NCI-H2171 (cell line): ENCODE data around the gene GALNT13.

Experiments used
- DNase-seq: peaks from one replicate; lab custom pipeline; 2025; lab: John Stamatoyannopoulos, UW

Gene GALNT13

GRCh38 chr2:154484338-154485099 lies 612.8 kb downstream of the GALNT13 start:
- no peak for DNase-seq

- no peak for DNase-seq
Measured at GRCh38 chr2:154488801-154489200, 617.1 kb downstream of the GALNT13 start.

- DNase-seq: no peak
Measured at GRCh38 chr2:154489266-154489858, 617.6 kb downstream of the GALNT13 start.

GRCh38 chr2:154490530-154490929 lies 618.8 kb downstream of the GALNT13 start:
- DNase-seq: no peak

DNA sequence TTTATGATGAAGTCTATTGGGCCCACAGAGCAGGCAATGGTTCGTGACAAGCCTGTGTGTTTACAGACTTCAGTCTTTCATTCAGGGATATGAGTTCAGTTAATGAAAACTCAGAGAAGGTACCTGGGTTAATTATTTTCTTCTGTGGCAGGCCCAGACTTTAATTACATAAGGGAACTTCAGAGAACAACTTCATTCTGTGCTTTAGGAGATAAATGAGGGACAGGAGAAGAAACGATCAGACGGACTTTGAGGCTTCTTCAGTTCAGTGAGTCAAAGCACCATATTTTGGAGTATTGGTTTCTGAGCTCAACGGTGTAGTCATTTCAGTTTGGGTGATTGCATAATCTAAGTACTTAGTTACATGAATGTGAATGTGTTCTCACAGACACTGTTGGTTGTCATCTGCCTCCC lies 623.7 kb downstream of the GALNT13 start:
- no peak for DNase-seq

- DNase-seq: no peak
Measured at GRCh38 chr2:154497019-154497418, 625.3 kb downstream of the GALNT13 start.
